ENCODE results near the gene RPA1.
"Not testable (repeated sequence)": the region's sequence is repeated elsewhere in the genome, so short reads cannot be mapped to it uniquely, and the experiment has no call there.

The RPA1 gene

DNA sequence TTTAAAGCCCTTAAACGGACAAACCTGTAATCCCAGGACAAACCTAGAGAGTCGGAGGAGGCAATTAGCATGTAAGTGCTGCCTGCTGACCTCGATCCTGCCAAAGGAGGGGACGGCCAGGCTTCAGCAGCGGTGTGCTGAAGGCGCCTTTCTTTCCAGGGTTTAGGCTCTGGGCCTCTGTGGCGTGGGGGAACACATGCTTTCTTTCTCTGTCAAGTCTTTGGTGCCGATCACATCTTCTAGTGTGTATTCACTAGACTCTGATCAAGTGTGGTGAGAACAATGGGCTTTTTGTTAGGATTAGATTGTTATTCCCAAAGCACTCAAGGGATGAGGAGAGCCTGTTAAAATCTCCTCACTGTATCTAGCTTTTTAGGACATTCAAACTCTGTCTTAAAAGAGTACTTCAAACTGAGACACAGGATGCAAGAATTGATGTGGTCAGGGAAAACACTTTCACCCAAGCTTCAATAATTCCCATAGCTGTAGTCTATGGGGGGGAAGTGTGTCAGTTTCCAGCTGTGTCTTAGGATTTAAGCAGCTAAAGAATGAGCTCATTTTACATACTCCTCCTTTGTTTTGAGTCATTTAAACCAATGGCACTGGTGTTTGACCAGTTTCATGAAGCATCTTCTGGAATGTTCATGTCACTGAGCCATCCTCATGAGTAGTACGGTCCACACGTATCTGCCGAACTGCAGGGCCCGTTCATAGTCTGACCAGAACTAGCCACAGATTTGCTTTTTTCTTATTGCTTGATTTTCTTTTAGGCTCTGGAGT, 51.2 kb downstream of the RPA1 start:
- no peak for DNase-seq

DNA sequence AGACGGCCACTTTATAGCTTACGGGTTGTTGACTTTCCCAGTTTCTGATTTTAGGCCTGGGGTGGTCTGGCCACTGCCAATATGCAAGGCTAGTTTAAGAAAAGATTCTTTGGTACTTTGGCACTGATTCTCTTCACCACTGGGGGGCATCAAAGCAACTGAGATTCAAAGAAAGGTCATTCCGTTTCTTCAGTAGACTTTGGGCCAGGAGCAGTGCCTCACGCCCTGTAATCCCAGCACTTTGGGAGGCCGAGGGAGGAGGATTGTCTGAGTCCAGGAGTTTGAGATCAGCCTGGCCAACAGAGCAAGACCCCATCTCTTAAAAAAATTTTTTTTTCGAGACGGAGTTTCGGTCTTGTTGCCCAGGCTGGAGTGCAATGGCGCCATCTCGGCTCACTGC, 53.0 kb downstream of the RPA1 start:
- DNase-seq, result no peak

DNA sequence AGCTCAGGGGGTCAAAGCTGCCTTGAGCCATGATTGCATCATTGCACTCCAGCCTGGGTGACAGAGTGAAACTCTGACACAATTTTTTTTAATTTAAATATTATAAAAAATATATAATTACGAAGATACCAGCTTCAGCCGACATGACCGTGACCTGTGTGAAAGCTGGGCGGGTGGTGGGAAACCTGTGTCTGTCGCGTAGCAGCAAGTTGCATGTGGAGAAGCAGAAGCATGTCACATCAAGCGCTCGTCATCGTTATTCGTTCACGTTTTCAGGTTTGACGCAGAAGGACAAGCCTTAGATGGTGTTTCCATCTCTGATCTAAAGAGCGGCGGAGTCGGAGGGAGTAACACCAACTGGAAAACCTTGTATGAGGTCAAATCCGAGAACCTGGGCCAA, 53.7 kb downstream of the RPA1 start:
- DNase-seq, result no peak

DNA sequence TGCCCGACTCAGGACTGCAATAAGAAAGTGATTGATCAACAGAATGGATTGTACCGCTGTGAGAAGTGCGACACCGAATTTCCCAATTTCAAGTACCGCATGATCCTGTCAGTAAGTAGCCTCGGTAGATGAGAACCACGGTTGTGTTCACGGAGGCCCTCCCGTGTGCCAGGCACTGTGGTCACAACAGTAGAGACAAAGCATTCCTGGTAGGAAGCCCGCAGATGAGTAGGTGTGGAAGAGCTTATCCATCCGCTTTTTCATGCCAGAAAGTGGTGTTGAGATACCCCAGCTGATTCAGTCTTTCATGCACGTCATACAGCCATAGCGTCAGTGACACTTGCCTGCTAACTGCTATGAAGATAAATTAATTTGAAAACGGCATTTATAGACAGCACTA, 58.9 kb downstream of the RPA1 start:
- no peak for DNase-seq

DNA sequence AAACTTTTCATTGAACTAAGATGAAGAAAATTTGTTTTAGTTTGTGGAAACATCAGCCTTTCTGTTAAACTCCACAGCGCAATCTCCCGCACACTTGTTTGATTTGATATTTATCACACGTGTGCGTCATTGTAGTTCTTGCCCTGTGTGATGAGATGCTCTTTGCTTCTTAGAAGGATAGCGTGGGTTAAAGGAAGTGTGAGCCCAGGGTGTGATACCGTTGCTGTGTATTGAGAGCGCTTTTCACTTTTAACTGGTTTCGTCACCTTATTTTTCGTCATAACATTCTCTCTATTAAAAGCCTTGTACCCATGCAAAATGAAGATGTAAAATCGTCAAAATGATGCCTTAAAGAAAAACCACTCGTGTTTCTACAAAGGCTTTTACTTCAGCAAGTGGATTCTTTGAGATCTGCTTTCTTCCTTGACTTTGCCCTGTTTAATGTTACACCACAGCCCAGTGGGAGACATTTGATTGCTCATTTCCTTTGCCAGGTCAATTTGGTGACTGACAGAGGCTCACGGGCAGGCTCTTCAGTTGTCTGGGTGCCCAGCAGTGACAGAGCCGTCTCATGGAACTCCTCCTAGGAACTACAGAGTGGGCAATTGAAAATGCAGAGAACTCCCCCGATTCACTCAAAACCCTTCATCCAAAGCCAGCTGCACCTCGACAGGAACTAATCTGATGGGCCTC, 61.1 kb downstream of the RPA1 start:
- no peak for DNase-seq

DNA sequence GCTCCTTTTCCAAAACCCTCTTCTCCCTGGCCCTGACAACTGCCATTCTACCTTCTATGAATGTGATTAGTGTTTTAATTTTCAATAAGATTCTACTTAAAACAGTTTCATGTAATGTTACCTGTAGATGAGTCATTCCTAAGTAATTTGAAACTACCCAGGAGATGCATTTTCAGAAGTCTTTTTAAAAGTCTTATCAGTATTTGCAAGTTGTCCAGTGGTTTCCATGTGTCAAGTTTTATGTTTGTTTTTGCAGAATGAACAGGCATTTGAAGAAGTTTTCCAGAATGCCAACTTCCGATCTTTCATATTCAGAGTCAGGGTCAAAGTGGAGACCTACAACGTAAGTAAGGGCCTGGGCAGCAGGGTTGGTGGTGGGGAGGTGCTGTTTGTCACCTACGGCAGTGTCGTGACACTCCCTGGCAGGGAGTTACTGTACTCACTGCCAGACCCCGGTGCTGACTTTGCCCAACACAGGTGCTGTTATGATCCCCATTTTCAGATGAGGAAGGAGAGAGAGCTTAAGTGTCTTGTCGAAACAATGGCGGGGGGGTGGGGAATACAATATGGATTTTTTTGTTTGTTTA, 65.0 kb downstream of the RPA1 start:
- DNase-seq, result no peak

DNA sequence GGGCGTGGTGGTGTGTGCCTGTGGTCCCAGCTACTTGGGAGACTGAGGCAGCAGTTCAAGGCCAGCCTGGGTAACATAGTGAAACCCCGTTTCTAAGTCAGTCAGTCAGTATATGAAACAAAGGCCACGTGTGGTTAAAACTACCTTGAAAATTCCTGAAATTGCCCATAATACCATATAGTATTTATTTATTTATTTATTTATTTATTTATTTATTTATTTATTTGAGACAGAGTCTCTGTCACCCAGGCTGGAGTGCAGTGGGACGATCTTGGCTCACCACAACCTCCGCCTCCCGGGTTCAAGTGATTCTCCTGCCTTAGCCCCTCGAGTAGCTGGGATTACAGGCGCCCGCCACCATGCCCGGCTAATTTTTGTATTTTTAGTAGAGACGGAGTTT, 65.7 kb downstream of the RPA1 start:
- not testable (repeated sequence) for DNase-seq

DNA sequence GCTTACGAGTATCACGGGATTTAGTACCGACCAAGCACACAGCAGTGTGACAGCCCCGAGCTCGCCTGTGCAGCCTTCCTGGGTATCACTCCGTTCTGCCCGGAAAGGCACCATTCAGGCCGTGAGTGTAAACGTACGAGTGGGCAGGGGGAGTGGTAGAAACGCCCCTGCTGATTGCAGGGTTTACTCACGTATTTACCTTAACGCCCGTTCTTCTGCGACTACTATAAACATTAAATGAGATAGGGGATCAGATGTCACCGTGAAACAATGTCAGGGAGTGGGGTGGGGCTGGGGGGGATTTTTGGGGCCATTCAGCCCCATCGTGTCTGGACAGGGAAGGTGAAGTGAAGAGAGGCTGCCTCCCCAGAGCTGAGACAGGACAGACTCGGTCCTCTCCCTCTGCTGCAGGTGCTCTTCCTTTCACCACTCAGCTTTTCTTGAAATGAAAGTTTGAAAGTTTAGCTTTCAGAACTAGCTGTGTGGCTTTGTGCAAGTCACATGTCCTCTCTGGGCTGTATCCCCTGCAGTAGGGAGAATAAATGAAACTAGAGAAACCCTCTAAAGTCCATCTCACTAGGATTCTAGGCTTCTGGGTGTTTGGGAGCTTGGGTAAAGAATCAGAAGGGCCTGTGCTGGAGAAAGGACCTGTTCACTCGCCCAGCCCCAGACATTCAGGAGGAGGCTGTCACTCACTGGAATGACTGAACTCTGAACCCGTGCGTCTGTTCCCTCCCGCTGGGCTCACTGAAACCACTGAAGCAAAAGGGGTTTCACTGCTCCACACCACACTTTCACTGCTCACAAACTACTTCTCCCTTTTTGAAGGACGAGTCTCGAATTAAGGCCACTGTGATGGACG, 66.7 kb downstream of the RPA1 start:
- no peak for DNase-seq

DNA sequence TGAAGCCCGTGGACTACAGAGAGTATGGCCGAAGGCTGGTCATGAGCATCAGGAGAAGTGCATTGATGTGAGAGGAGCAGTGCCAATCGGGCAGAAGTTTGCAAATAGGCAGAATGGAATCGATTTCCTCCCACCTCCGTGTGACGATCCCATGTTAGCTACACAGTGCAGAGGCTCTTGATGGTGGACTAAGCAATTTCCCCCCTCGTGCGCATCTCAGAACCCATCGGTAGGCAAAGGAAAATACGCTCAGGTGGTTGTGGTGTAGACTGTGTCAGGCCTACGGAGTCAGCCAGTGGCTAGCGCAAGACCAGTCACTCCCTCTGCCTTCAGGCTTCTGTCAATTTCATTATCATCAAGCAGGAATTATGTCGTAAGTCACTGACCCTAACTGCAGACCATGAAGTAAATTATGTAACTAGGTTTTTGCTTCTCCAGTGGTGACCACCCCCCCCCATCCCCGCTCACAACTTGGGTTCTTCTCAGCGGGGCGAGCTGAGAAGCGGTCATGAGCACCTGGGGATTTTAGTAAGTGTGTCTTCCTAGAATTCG, 67.4 kb downstream of the RPA1 start:
- DNase-seq, result no peak

DNA sequence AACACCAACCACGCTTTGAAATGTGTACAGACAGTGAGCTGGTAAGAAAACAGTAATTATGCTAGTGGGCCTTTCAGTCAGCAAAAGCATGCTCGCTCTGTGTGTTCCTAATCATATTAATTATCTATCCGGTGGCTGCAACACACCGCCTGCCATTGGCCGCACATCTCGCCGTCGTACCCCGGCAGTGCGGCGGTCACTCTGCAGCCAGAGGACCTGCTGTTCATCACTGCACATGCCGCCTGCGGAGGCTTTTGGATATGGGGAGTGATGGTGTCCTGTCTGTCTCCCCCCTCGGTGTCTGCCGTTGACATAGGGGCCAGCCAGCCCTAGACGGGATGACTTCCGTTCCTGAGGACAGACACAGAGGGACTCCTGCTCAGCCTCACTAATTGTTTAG, 68.5 kb downstream of the RPA1 start:
- DNase-seq, result no peak

DNA sequence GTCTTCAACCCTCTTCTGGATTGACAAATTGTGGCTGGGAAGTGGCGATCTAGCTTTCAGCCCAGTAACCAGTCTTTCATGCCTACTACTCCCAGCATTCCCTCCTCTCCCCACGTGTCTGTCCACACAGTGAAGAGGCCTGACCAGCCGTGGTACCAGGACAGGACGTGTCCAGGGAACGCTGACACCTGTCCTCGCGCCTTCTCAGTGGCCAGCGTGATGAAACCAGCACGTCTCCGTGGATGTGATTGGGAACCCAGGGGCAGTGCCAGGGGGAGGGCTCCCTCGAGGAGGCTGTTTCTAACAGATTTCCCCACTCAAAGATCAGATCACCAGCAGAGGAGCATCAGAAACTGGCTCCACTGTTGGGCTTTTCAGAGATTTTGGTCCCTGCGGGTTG, 69.1 kb downstream of the RPA1 start:
- DNase-seq, result no peak

DNA sequence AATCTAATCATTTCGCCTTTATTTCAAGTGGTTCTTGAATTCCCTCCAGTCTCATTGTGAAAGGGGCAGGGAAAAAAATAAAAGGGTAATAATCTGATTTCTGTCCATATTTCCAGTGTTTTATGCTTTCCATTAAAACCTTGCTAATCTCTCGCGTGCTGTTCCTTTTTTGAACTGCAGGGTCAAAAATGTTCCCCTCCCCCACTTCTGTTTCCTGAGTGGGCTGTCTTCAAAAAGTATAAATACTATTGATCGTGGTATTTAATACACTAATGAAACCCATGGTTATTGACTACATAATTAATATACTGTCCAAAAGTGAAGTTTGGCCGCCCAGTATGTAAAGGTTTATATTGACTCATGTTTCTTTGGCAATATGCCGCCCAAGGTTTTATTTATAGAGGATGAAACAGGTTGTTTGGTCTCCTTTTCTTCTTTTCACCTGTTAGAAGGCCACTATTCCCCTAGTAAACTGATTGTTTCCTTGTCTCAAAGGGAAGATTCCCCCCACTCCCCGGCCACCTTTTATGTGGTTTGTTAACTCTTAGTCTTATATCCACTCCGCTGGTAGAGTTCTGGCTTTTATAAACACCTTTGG, 69.7 kb downstream of the RPA1 start:
- no peak for DNase-seq

DNA sequence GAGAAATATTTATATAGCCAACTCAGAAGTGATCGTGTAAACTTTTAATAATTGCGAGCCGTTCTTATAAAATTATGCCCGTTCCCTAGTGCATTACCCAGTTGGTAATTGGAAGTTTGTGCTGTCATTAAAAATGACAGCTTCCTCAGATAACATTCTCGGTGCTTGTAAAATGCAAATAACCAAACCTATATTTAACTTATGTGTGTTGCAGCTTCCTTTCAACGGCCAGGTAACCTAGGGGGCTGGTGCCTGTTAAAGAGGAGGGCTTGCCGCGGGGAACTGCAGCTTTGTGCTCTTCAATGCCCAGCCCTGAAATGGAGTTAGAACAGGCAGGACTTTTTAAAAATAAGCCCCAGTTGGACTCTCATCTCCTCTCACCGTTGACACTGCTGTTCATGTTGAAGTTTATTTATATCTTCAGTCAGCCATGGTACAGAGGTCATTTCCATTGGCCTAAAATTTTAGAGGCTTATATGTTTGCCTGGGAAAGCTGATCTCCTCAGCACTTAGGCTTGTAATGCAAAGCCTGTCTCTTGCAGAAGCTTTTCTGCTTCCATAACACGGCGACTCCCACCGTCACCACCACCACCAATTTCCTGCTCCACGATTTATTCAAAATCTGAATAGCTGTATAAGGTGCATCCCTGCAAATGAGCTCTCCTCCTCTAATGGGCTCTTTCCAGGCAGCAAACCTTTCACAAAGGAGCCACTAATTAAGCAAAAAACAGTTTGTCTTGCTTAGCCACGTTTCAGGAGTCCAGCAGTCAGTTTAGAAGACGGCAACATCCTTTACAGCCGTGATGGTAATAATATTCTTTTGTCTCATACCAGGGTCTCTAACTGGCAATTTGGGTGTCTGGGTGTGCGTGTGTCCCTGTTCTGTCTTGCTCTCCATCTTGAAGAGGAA, 74.7 kb downstream of the RPA1 start:
- DNase-seq, result no peak

DNA sequence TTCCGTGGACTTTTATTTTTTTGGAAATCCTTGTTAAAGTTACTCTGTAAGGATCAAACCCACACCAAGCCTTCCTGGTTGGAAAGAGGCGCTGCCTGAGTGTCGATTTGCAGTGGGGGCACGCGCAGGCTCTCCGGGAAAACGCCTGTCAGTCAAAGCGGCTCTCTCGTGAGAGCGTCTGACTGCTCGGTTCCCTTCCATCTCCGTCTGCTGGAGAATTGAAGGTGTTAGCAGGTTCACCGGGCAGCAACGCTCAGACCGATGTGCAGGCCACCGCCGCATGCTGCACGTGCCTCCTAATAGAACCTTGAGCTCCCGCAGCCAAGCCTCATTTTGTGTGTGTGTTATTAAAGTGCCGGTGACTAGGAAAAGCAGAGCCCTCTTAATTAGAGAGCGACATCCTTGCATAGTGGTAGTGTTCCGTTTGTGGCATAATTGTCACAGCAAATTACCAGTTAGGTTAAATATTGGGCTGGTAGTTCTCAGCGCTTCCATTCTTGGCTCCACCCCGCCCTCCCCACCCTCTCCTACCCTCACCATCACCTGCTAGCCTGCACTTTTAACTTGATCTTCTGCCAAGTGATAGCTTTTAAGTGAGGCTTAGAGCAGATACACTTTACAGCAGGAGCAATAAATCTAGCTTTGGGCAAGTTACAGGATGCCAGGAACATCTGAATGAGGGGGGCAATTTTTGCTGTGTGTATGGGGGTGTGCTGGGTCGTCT, 75.5 kb downstream of the RPA1 start:
- no peak for DNase-seq

DNA sequence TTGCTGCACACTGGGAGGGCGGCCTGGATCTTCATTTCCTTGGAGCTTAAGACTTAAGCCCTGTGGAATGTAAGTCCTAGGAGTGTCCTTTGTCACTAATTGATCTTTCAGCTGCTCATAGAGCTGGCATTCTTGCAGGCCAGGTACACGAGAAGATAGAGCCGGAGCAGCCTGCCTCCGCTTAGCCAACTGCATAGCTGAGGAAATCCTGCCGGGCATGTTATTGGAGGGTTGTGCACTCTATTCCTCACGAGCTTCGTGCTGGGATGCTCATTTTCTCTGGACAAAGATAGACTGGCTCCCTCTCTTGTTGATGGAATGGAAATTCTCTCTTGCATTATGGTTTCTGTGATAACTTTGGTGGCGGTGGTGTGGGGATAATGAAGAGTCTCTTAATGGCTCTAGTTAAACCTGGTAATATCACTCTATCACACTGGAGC, 76.9 kb downstream of the RPA1 start:
- DNase-seq, result no peak

DNA sequence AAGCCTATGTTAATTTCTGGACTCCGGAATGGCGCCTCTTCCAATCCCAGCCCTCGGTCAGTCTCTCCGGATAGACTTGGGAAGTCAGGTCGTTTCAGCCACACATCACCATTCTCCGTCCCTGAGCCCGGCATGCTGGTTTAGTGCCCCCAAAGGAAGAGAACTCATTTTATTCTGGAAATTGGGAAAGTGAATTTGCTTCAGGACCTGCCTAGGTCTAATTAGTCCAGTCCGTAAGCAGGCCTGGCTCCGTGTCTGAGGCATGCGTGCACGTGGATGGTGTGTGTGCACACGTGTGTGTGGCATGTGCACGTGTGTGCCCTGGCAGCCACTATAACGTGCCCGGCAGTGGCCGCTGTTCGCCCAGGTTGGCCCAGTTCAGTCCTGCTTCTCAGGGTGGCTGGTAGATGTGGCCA, 77.4 kb downstream of the RPA1 start:
- DNase-seq, result no peak

DNA sequence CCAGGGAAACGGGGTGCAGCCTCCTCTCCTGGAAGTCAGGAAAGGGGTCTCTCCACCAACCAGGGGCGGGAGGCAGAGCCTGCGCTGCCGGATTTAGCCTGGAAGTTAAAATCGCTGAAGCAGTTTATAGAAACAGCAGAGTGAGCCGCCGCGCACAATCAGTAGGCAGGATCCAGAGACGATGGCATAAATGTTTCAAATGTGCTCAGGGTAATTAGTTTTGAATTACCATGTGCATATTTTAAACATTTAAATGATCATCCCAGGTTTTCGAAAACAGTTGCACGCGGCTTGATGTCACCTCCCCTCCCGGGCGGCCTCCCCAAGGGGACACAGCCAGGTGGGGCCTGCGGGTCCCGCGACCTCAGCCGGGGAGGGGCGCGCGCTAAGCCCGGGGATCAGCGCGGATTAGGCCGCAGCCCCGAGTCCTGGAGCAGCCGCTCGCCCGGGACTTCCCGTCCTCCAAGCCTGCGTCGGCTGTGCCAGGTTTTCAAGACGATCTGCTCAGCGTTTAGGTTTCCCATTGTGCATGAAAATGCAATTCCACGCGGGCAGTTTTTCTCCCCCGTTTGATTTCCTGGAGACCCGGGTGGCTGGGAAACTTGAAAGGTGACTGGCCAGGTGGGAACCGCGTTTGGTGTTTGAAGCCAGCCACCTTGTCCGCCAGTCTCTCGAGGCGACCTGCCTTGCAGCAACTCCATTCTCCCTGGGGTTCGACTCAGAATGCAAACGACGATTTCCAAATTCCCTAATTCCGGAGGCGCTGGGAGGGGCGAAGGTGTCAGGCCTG, 78.3 kb downstream of the RPA1 start:
- no peak for DNase-seq

DNA sequence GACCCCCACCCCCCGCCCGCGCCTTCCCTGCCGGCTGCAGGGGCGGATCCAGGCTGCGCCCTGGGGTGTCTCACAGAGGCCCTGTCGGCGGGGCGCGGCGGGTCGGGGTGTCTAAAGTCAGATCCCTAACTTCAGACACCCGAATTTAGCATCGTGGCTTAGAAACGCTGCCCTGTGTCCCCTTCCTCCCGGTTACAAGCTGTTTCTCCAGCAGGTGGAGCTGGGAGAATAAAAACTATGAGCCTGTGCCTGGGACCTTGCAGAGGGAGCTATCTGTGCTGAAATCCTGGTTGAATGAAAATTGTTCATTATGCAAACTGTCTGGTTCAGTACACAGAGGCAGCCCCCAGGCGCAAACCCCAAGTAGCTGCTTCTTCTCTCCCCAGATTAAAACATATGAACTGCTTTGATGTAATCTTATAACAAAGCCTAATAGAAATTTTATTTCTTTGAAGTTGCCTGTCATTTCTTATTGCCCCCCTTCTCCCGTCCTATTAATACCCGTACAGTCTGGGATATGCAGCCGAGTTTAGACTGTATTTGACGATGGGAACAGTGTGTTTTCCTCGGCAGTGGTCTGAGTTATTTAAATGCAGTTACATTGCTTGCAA, 79.0 kb downstream of the RPA1 start:
- peak in 1 of 4 experiments; percentile 4 for DNase-seq

DNA sequence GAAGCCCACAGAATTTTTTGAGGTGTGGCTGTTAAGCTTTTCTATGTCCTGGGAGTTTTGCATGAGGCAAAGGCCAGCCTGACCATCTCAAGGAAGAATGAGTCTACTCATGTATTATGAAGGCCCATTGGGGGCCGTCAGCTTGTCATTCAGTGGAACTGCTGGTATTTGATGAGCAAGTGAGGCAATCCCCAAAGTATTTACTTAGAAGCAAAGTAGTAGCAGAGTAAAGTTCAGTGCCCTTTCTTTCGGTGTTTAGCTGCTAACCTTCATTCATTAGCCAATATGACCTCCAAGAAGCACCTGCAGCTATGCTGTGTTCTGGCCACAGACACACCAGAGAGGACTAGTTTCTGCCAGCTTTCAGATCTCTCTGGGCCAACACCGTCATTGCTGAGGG, 80.2 kb downstream of the RPA1 start:
- no peak for DNase-seq
